SK-N-SH treated with all-trans-retinoic acid at 6 μM for 48 hours (cell line): ENCODE measurements around the gene ZNF184.

Source experiments
- ARNTL ChIP-seq: fragments of 450-650 bp; formaldehyde crosslinking; IDR thresholded peaks from 2 replicates; pipeline ENCODE4 v1.5.0; 2020; ENCODE audit warnings: low read depth, mild to moderate bottlenecking, moderate library complexity, borderline replicate concordance
- BACH2 ChIP-seq: fragments of 250-450 bp; sonication (Bioruptor Pico); IDR thresholded peaks from 2 replicates; pipeline ENCODE4 v1.9.0; 2021; ENCODE audit warnings: mild to moderate bottlenecking, borderline replicate concordance
- CREB5 ChIP-seq: fragments of 250-450 bp; sonication (Bioruptor Pico); IDR thresholded peaks from 2 replicates; pipeline ENCODE4 v1.5.1; 2020; ENCODE audit warnings: low read depth, mild to moderate bottlenecking, moderate library complexity
- CSDC2 ChIP-seq: fragments of 250-450 bp; sonication (Bioruptor Pico); IDR thresholded peaks from 2 replicates; pipeline ENCODE4 v1.5.0; 2020; ENCODE audit warnings: mild to moderate bottlenecking, moderate library complexity
- CSRNP3 ChIP-seq: fragments of 250-450 bp; sonication (Bioruptor Pico); IDR thresholded peaks from 2 replicates; pipeline ENCODE4 v1.5.1; 2021; ENCODE audit warnings: mild to moderate bottlenecking, moderate library complexity
- ESRRG ChIP-seq: fragments of 250-450 bp; sonication (Bioruptor Pico); IDR thresholded peaks from 2 replicates; pipeline ENCODE4 v1.6.1; 2021; ENCODE audit warnings: mild to moderate bottlenecking
- GLIS3 ChIP-seq: fragments of 250-450 bp; sonication (Bioruptor Pico); IDR thresholded peaks from 2 replicates; pipeline ENCODE4 v1.5.0; 2020; ENCODE audit warnings: mild to moderate bottlenecking, moderate library complexity
- ISL1 ChIP-seq: fragments of 250-450 bp; sonication (Bioruptor Pico); IDR thresholded peaks from 2 replicates; pipeline ENCODE4 v2.1.2; 2022; ENCODE audit warnings: mild to moderate bottlenecking, moderate library complexity
- OSR1 ChIP-seq: fragments of 250-450 bp; sonication (Bioruptor Pico); IDR thresholded peaks from 2 replicates; pipeline ENCODE4 v1.8.0; 2022; ENCODE audit warnings: moderate library complexity, mild to moderate bottlenecking, inconsistent platforms
- PATZ1 ChIP-seq: fragments of 250-450 bp; sonication (Bioruptor Pico); IDR thresholded peaks from 2 replicates; pipeline ENCODE4 v1.8.0; 2020; ENCODE audit warnings: mild to moderate bottlenecking, moderate library complexity, borderline replicate concordance
- POU6F1 ChIP-seq: fragments of 250-450 bp; sonication (Bioruptor Pico); IDR thresholded peaks from 2 replicates; pipeline ENCODE4 v1.8.0; 2021; ENCODE audit warnings: low read depth, mild to moderate bottlenecking, moderate library complexity, borderline replicate concordance
- PPARA ChIP-seq: fragments of 250-450 bp; sonication (Bioruptor Pico); IDR thresholded peaks from 2 replicates; pipeline ENCODE4 v1.5.0; 2020; ENCODE audit warnings: mild to moderate bottlenecking, borderline replicate concordance
- RARB ChIP-seq: fragments of 250-450 bp; sonication (Bioruptor Pico); IDR thresholded peaks from 2 replicates; pipeline ENCODE4 v1.8.0; 2021; ENCODE audit warnings: mild to moderate bottlenecking, moderate library complexity
- ZC3H10 ChIP-seq: fragments of 250-450 bp; sonication (Bioruptor Pico); IDR thresholded peaks from 2 replicates; pipeline ENCODE4 v1.5.1; 2021; ENCODE audit warnings: mild to moderate bottlenecking, moderate library complexity

DNA sequence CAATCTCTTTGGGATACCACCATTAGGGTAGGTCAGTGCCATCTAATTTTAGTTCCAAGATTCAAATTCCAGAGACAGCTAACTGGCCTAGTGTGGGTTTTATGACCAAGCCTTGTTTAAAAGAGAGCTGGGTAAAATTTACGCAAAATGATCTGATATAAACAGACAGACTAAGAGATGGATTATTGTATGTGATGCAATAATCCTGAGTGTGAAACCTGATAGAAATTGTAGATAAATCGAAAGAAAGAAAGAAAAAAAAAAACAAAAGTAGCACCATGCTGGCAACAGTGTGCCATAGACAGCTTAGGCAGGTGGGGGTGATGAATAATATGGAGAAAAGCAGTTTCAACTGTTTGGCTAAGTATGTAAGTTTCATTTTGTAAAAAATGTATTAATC, 2.9 kb downstream of the ZNF184 start:
- TF ChIP-seq OSR1 (no peak), ESRRG (CRISPR knock-in tag) (no peak), ZC3H10 (CRISPR knock-in tag) (no peak), GLIS3 (no peak), PPARA (CRISPR knock-in tag) (no peak), CSDC2 (no peak), ARNTL (CRISPR knock-in tag) (no peak), PATZ1 (no peak), CSRNP3 (CRISPR knock-in tag) (no peak), RARB (CRISPR knock-in tag) (no peak), CREB5 (no peak), ISL1 (CRISPR knock-in tag) (no peak), POU6F1 (CRISPR knock-in tag) (no peak), BACH2 (CRISPR knock-in tag) (no peak)
